IMR-90 (cell line): ENCODE measurements around the gene AMBRA1.
A peak's percentile ranks its signal among the peaks of the same experiment; 100 is the strongest.

ENCODE experiments used
- BHLHE40 ChIP-seq: fragments of 150-350 bp; IDR thresholded peaks from 2 replicates; pipeline ENCODE4 v1.6.1; 2016; ENCODE audit warnings: mild to moderate bottlenecking, low read depth, low read length
- CEBPB ChIP-seq: IDR thresholded peaks from 2 replicates; pipeline ENCODE4 v1.6.1; 2012; ENCODE audit warnings: low read depth, low read length, improper control_type of control experiment
- CHD1 ChIP-seq: IDR thresholded peaks from 2 replicates; pipeline ENCODE4 v1.6.1; 2012; ENCODE audit warnings: low read depth, low read length, improper control_type of control experiment
- MAFK ChIP-seq: IDR thresholded peaks from 2 replicates; pipeline ENCODE4 v1.6.1; 2012; ENCODE audit warnings: low read depth, low read length, improper control_type of control experiment
- MAZ ChIP-seq: IDR thresholded peaks from 2 replicates; pipeline ENCODE4 v1.6.1; 2012; ENCODE audit warnings: low read depth, mild to moderate bottlenecking, low read length, improper control_type of control experiment, moderate library complexity, borderline replicate concordance
- POLR2A ChIP-seq: IDR thresholded peaks from 2 replicates; pipeline ENCODE4 v1.6.1; 2012; ENCODE audit warnings: mild to moderate bottlenecking, low read depth, low read length
- RAD21 ChIP-seq: IDR thresholded peaks from 2 replicates; pipeline ENCODE4 v1.6.1; 2012; ENCODE audit warnings: low read length, improper control_type of control experiment
- RCOR1 ChIP-seq: IDR thresholded peaks from 2 replicates; pipeline ENCODE4 v1.6.1; 2012; ENCODE audit warnings: mild to moderate bottlenecking, low read length, improper control_type of control experiment; ENCODE audit not compliant: insufficient replicate concordance
- RFX5 ChIP-seq: IDR thresholded peaks from 2 replicates; pipeline ENCODE4 v1.8.0; 2012; ENCODE audit warnings: low read depth, mild to moderate bottlenecking, low read length, moderate library complexity
- SMC3 ChIP-seq: fragments of 150-350 bp; IDR thresholded peaks from 2 replicates; pipeline ENCODE4 v1.6.1; 2016; ENCODE audit warnings: low read depth, mild to moderate bottlenecking, antibody characterized with exemption, low read length, moderate library complexity
- TF ChIP-seq, protein P1 (sequence below): conservative IDR thresholded peaks from 2 replicates; pipeline ENCODE4 v1.5.1; 2012; ENCODE audit warnings: mild to moderate bottlenecking, low read depth, low read length, improper control_type of control experiment
- TF ChIP-seq, protein P2 (sequence below): fragments of 150-350 bp; IDR thresholded peaks from 2 replicates; pipeline ENCODE4 v1.6.1; 2017; ENCODE audit warnings: mild to moderate bottlenecking, antibody characterized with exemption, low read length, low read depth
- TF ChIP-seq, protein P3 (sequence below): fragments of 150-350 bp; IDR thresholded peaks from 2 replicates; pipeline ENCODE4 v1.6.1; 2016; ENCODE audit warnings: low read depth, mild to moderate bottlenecking, low read length, moderate library complexity, borderline replicate concordance

DNA sequence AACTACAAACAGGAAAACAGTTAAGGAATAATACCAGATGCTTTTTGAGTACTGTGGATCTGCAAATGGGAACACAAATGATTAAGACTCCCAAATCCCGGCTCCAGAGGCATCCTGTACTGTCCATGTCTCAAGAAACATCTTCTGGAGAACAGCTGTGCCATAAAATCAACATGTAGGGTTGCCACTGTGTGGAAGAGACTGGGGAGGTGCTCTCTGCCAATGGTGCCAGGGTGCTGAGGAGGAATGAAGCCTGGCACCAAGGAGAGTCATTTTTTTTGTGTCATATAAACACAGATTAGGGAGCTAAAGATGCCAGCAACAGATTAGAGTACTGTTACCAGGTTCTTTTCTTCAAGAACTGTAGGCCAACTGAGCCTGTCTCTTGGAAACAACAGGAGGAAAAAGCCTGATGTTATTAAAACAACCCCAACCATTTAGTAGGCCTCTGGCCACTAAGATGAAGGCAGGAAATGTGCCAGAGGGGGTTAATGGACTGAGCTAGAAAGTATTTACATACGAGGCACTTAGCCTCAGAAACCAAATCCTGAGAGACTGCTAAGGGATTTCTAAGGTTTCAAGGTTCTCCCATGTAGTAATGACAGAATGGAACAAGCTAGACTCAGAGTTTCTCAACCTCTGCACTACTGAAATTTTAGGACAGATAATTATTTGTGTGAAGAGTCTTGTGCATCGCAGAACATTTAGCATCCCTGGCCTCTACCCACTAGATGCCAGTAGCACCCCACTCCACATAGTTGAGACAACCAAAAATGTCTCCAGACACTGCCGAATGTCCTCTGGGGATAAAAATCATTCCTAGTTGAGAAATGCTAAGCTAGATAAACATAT is 147.7 kb downstream of the AMBRA1 start:
- TF ChIP-seq BHLHE40, result no peak
- TF ChIP-seq POLR2A, result no peak
- TF ChIP-seq, protein P1, sequence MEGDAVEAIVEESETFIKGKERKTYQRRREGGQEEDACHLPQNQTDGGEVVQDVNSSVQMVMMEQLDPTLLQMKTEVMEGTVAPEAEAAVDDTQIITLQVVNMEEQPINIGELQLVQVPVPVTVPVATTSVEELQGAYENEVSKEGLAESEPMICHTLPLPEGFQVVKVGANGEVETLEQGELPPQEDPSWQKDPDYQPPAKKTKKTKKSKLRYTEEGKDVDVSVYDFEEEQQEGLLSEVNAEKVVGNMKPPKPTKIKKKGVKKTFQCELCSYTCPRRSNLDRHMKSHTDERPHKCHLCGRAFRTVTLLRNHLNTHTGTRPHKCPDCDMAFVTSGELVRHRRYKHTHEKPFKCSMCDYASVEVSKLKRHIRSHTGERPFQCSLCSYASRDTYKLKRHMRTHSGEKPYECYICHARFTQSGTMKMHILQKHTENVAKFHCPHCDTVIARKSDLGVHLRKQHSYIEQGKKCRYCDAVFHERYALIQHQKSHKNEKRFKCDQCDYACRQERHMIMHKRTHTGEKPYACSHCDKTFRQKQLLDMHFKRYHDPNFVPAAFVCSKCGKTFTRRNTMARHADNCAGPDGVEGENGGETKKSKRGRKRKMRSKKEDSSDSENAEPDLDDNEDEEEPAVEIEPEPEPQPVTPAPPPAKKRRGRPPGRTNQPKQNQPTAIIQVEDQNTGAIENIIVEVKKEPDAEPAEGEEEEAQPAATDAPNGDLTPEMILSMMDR, result peak; percentile 43
- 0 out of 2 replicates have a peak, but pooled peaks have one; percentile 25 for TF ChIP-seq SMC3
- no peak for TF ChIP-seq RCOR1
- TF ChIP-seq, protein P2, sequence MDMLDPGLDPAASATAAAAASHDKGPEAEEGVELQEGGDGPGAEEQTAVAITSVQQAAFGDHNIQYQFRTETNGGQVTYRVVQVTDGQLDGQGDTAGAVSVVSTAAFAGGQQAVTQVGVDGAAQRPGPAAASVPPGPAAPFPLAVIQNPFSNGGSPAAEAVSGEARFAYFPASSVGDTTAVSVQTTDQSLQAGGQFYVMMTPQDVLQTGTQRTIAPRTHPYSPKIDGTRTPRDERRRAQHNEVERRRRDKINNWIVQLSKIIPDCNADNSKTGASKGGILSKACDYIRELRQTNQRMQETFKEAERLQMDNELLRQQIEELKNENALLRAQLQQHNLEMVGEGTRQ, result no peak
- TF ChIP-seq MAFK, result no peak
- no peak for TF ChIP-seq CEBPB
- TF ChIP-seq MAZ, result no peak
- peak; percentile 49 for TF ChIP-seq RAD21
- no peak for TF ChIP-seq CHD1
- no peak for TF ChIP-seq RFX5
- TF ChIP-seq, protein P3, sequence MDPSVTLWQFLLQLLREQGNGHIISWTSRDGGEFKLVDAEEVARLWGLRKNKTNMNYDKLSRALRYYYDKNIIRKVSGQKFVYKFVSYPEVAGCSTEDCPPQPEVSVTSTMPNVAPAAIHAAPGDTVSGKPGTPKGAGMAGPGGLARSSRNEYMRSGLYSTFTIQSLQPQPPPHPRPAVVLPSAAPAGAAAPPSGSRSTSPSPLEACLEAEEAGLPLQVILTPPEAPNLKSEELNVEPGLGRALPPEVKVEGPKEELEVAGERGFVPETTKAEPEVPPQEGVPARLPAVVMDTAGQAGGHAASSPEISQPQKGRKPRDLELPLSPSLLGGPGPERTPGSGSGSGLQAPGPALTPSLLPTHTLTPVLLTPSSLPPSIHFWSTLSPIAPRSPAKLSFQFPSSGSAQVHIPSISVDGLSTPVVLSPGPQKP, result no peak
